ENCODE data around the gene GLCE. TPM values are rescaled to one million over a fixed set of nuclear protein-coding genes. Genes with fewer than 3 reads are reported as not detected.

The GLCE gene
- total RNA-seq, 1 experiment from 2014 or later: 12.5 TPM

- Mint-ChIP-seq H3K36me3 (no peaks in the 10 kb centered on the region), H3K27me3 (ENCODE audit: low read depth) (peaks cover 27% of the 10 kb centered on the region), H3K9me3 (peaks cover 5% of the 10 kb centered on the region), H3K4me3 (no peak overlapping the region), H3K4me1 (0 out of 2 replicates have a peak, but pooled peaks cover 1% of the 10 kb centered on the region), H3K27ac (no peak overlapping the region)
- POLR2A ChIA-PET: no interaction called here
- ATAC-seq: no peak
- no peak for TF ChIP-seq JAZF1 (CRISPR knock-in tag; IDR thresholded peaks at IDR 0.05)
- TF ChIP-seq ZNF512 (CRISPR knock-in tag; IDR thresholded peaks at IDR 0.05; ENCODE audit: borderline replicate concordance): no peak
- no peak for TF ChIP-seq ZNF532 (CRISPR knock-in tag; IDR thresholded peaks at IDR 0.05; ENCODE audit: borderline replicate concordance)
- TF ChIP-seq E2F5 (CRISPR knock-in tag; IDR thresholded peaks at IDR 0.05): no peak
- TF ChIP-seq ZBTB21 (CRISPR knock-in tag; IDR thresholded peaks at IDR 0.05; ENCODE audit: borderline replicate concordance): no peak
- no peak for TF ChIP-seq NR1H2 (CRISPR knock-in tag; IDR thresholded peaks at IDR 0.05)
- no peak for DNase-seq (ENCODE audit: low spot score)
- CTCF ChIA-PET: no interaction called here
These were observed 9.6 kb upstream of the GLCE start for GRCh38 chr15:69150841-69151240.

- no peak for ATAC-seq
- H3K9me3 Mint-ChIP-seq: peaks cover 5% of the 10 kb centered on the region
- no peak for DNase-seq (ENCODE audit: low spot score)
- H3K27me3 Mint-ChIP-seq (ENCODE audit: low read depth): peaks cover 18% of the 10 kb centered on the region
- no peaks in the 10 kb centered on the region for H3K36me3 Mint-ChIP-seq
- H3K27ac Mint-ChIP-seq: no peak overlapping the region
- POLR2A ChIA-PET: no interaction called here
- CTCF ChIA-PET: no interaction called here
- H3K4me3 Mint-ChIP-seq: no peak overlapping the region
- no peaks in the 10 kb centered on the region for H3K4me1 Mint-ChIP-seq
- TF ChIP-seq OVOL2 (CRISPR knock-in tag; IDR thresholded peaks at IDR 0.05; ENCODE audit: borderline replicate concordance): no peak
- TF ChIP-seq MXD4 (CRISPR knock-in tag; IDR thresholded peaks at IDR 0.05; ENCODE audit: borderline replicate concordance): no peak
- no peak for TF ChIP-seq FOXP4 (CRISPR knock-in tag; IDR thresholded peaks at IDR 0.05)
- no peak for TF ChIP-seq JUN (CRISPR knock-in tag; IDR thresholded peaks at IDR 0.05)
- TF ChIP-seq FOXP1 (CRISPR knock-in tag; IDR thresholded peaks at IDR 0.05; ENCODE audit: borderline replicate concordance): no peak
- no peak for TF ChIP-seq ATF2 (CRISPR knock-in tag; IDR thresholded peaks at IDR 0.05; ENCODE audit: borderline replicate concordance, low read depth)
- no peak for TF ChIP-seq GABPB1 (CRISPR knock-in tag; IDR thresholded peaks at IDR 0.05)
- no peak for TF ChIP-seq EMX1 (CRISPR knock-in tag; IDR thresholded peaks at IDR 0.05)
- TF ChIP-seq ZNF423 (CRISPR knock-in tag; IDR thresholded peaks at IDR 0.05): no peak
- no peak for TF ChIP-seq PREB (CRISPR knock-in tag; IDR thresholded peaks at IDR 0.05; ENCODE audit: borderline replicate concordance)
- no peak for TF ChIP-seq CREM (CRISPR knock-in tag; IDR thresholded peaks at IDR 0.05)
- TF ChIP-seq NFE2L1 (CRISPR knock-in tag; IDR thresholded peaks at IDR 0.05): no peak
- no peak for TF ChIP-seq AR (CRISPR knock-in tag; IDR thresholded peaks at IDR 0.05)
- no peak for TF ChIP-seq KAT7 (CRISPR knock-in tag; IDR thresholded peaks at IDR 0.05; ENCODE audit: borderline replicate concordance)
These were observed 7.4 kb upstream of the GLCE start for GRCh38 chr15:69153046-69153445.

Data from WTC11 (cell line).